DMS79 treated with DMSO at 0.1 percent for 48 hours (cell line): ENCODE data around the gene TWIST2.

ENCODE experiments used
- DNase-seq: peaks from one replicate; lab custom pipeline; 2025; lab: John Stamatoyannopoulos, UW

The TWIST2 gene

GRCh38 chr2:238920053-238920452 lies 72.2 kb downstream of the TWIST2 start:
- DNase-seq, result no peak

- no peak for DNase-seq
Measured at GRCh38 chr2:238920601-238921001, 72.7 kb downstream of the TWIST2 start.

DNA sequence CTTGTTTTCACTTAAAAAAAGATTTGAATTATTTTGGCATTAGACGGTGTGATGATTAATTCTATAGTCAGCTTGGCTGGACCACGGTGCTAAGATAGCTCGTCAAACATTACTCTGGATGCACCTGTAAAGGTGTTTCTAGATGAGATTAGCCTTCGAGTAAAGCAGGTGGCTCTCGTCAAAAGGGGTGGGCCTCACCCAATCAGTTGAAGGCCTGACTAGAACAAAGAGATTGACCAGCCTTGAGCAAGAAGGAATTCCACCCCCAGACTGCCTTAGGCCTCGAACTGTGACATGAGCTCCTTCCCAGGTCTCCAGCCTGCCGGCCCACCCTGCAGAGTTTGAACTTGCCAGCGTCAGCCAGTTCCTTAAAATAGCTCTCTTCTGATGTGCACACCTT lies 73.4 kb downstream of the TWIST2 start:
- DNase-seq, result no peak

- no peak for DNase-seq
Measured at GRCh38 chr2:238921681-238922319, 73.9 kb downstream of the TWIST2 start.

GRCh38 chr2:238922435-238922834 lies 74.5 kb downstream of the TWIST2 start:
- no peak for DNase-seq

GRCh38 chr2:238924032-238924431 lies 76.1 kb downstream of the TWIST2 start:
- no peak for DNase-seq

GRCh38 chr2:238924796-238925195 lies 76.9 kb downstream of the TWIST2 start:
- DNase-seq, result peak; percentile 1

GRCh38 chr2:238925281-238925680 lies 77.4 kb downstream of the TWIST2 start:
- no peak for DNase-seq

GRCh38 chr2:238925816-238926521 lies 78.1 kb downstream of the TWIST2 start:
- DNase-seq, result no peak

- no peak for DNase-seq
Measured at GRCh38 chr2:238926761-238927611, 79.1 kb downstream of the TWIST2 start.

- no peak for DNase-seq
Measured at GRCh38 chr2:238927746-238928519, 80.0 kb downstream of the TWIST2 start.

GRCh38 chr2:238928520-238929241 lies 80.8 kb downstream of the TWIST2 start:
- no peak for DNase-seq

GRCh38 chr2:238929242-238930081 lies 81.6 kb downstream of the TWIST2 start:
- no peak for DNase-seq

- no peak for DNase-seq
Measured at GRCh38 chr2:238930216-238930615, 82.3 kb downstream of the TWIST2 start.

GRCh38 chr2:238936162-238937052 lies 88.5 kb downstream of the TWIST2 start:
- no peak for DNase-seq

- DNase-seq, result no peak
Measured at GRCh38 chr2:238938003-238938400, 90.1 kb downstream of the TWIST2 start.

DNA sequence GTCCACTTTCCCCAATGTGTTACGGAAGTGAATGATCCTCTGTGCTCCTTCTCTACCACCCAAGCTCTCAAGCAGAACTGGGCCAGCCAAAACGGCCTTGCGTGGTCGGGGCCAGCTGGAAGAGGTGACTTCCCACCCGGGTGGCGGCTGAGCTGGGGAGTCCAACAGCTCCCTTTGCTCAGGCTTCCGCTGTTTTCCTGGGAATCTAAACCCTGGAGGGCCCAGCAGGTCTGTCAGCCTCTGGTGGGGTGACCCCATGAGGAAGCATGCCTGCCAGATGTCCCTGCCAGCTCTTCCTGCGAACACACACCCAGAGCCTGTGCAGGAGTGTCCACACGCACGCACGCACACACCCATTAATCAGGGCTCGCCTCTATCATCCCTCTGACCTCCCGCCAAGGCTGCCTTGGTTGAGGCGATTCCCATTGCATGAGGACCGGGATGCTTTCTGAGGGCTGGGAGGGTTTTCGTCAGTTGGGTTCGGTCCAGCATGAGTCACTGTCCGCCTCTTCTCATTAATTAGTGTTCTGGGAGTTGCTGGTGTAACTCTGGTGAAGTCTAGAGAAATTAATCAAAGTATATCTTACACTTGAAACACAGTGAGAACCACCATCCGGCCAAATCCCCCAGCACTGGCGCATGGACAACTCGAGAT lies 90.6 kb downstream of the TWIST2 start:
- no peak for DNase-seq

- DNase-seq, result no peak
Measured at GRCh38 chr2:238939074-238939473, 91.2 kb downstream of the TWIST2 start.
